Activated CD4-positive, CD25-positive, alpha-beta regulatory T cell (primary cell): ENCODE data around the gene ST13.
"Not testable (repeated sequence)": the region's sequence is repeated elsewhere in the genome, so short reads cannot be mapped to it uniquely, and the experiment has no call there.

Experiments
- DNase-seq, 4 experiments: peaks; one replicate each; lab custom pipeline; 2025; lab: John Stamatoyannopoulos, UW

Gene ST13

GRCh38 chr22:40782521-40782920 lies 73.9 kb downstream of the ST13 start:
- DNase-seq = no peak

GRCh38 chr22:40781749-40782148 lies 74.7 kb downstream of the ST13 start:
- not testable (repeated sequence) for DNase-seq
